Inflammatory macrophage treated with lipopolysaccharide for 4 hours (primary cell): ENCODE results near the gene ZDHHC11B.
"Not testable (repeated sequence)": the region's sequence is repeated elsewhere in the genome, so short reads cannot be mapped to it uniquely, and the experiment has no call there.

Experiments
- DNase-seq: peaks from one replicate; pipeline ENCODE4 v3.0.0-alpha.2; 2020

ZDHHC11B gene

GRCh38 chr5:783881-784427, 575 bp downstream of the ZDHHC11B start:
- DNase-seq = not testable (repeated sequence)

- DNase-seq = not testable (repeated sequence)
These were observed 1.3 kb downstream of the ZDHHC11B start for GRCh38 chr5:783049-783802.

GRCh38 chr5:782356-782755, 2.2 kb downstream of the ZDHHC11B start:
- not testable (repeated sequence) for DNase-seq

- not testable (repeated sequence) for DNase-seq
These were observed 4.0 kb downstream of the ZDHHC11B start for GRCh38 chr5:780571-780970.

GRCh38 chr5:778967-779366, 5.6 kb downstream of the ZDHHC11B start:
- not testable (repeated sequence) for DNase-seq

- DNase-seq = not testable (repeated sequence)
These were observed 6.1 kb downstream of the ZDHHC11B start for GRCh38 chr5:778421-778820.

- no peak for DNase-seq
These were observed 6.8 kb downstream of the ZDHHC11B start for GRCh38 chr5:777756-778161.

GRCh38 chr5:776862-777711, 7.4 kb downstream of the ZDHHC11B start:
- DNase-seq = no peak

GRCh38 chr5:775961-776861, 8.3 kb downstream of the ZDHHC11B start:
- DNase-seq = no peak

GRCh38 chr5:775595-775960, 9.0 kb downstream of the ZDHHC11B start:
- DNase-seq = not testable (repeated sequence)

GRCh38 chr5:774854-775505, 9.5 kb downstream of the ZDHHC11B start:
- not testable (repeated sequence) for DNase-seq

GRCh38 chr5:774304-774703, 10.2 kb downstream of the ZDHHC11B start:
- not testable (repeated sequence) for DNase-seq

GRCh38 chr5:773517-774264, 10.8 kb downstream of the ZDHHC11B start:
- no peak for DNase-seq

GRCh38 chr5:772931-773330, 11.6 kb downstream of the ZDHHC11B start:
- DNase-seq = not testable (repeated sequence)

- DNase-seq = not testable (repeated sequence)
These were observed 12.0 kb downstream of the ZDHHC11B start for GRCh38 chr5:772547-772890.

GRCh38 chr5:771841-772546, 12.5 kb downstream of the ZDHHC11B start:
- not testable (repeated sequence) for DNase-seq

- not testable (repeated sequence) for DNase-seq
These were observed 13.3 kb downstream of the ZDHHC11B start for GRCh38 chr5:771087-771781.

- not testable (repeated sequence) for DNase-seq
These were observed 13.9 kb downstream of the ZDHHC11B start for GRCh38 chr5:770585-770984.

- not testable (repeated sequence) for DNase-seq
These were observed 14.9 kb downstream of the ZDHHC11B start for GRCh38 chr5:769485-770145.
